H54 (cell line): Measurements from ENCODE around the gene ENTPD2.

Experiments used
- DNase-seq: peaks from one replicate; pipeline ENCODE4 v3.0.0; 2011; ENCODE audit warnings: low spot score, mixed read lengths; ENCODE audit not compliant: insufficient read length
- FAIRE-seq: peaks from 3 replicates; lab custom pipeline; 2011; peaks lifted over from hg19 to GRCh38; lab: Jason Lieb, UNC
- POLR2A ChIP-seq: IDR thresholded peaks from 2 replicates; pipeline ENCODE4 v1.6.1; 2011; ENCODE audit warnings: low read depth, mild to moderate bottlenecking, low read length

ENTPD2 gene

DNA sequence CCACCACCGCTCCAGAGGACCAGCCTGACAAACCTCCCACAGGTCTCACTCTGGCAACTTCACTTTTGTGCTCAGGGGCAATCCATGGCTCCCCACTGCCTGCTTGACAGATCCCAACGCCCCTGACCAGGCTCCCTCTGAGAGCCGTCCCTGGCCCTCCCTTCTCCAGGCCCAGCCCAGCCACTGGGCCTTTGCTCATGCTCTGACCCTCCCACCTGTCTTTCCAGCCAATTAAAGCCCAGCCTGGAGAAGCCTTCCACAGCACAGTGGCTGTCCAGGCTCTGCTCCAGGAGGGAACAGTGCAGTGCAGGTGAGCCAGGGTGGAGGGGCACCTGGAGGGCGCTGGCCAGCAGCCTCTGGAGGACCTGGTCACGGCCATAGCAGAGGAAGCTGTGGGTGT is 3.3 kb downstream of the ENTPD2 start:
- no peak for TF ChIP-seq POLR2A
- DNase-seq, result peak; percentile 97
- peak; percentile 20 for FAIRE-seq

- FAIRE-seq, result no peak
These were observed 4.1 kb downstream of the ENTPD2 start for GRCh38 chr9:137049544-137050449.

DNA sequence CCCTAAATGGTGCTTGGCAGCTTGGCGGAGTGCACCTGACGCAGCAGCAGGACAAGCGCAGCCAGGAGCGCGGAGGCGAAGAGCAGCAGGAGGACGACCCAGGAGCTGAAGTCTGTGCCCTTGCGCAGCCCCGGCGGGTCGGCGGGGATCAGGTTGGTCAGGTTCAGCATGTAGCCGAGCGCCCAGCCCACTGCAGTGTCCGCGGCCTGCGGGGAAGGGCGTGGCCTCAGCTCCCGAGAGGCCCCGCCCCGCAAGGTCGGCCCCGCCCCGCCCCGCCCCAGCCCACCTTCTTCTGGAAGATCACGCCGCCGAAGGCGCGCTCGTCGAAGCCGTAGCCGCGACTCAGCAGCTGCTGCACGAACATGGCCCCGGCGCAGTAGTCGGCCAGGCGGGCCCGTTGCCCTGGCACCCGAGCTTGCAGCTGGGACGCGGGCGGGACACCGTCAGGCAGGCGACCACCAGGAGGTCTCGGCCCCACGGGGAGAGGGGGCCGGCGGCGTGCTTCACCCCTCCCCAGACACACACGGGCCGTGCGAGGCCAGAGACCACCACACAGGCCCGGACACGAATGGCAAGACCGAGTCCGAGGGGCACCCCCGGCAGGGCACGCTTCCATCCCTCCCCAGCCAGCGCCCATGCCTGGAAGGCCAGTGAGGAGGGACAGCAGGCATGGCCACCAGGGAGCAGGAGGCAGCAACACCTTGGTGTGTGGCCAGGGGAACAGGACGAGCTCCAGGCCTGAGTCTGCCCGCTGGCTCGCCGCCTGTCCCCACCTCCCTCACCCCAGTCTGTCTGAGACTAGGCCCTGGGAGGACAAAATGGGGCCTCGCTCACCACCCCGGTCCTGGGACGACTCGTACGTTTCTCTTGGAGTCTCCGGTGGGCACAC is 5.0 kb downstream of the ENTPD2 start:
- no peak for DNase-seq
- no peak for TF ChIP-seq POLR2A
- no peak for FAIRE-seq

More at GRCh38 chr9:137049544-137050449, 4.1 kb downstream of the ENTPD2 start:
- no peak for TF ChIP-seq POLR2A
- peak; percentile 94 for DNase-seq

DNA sequence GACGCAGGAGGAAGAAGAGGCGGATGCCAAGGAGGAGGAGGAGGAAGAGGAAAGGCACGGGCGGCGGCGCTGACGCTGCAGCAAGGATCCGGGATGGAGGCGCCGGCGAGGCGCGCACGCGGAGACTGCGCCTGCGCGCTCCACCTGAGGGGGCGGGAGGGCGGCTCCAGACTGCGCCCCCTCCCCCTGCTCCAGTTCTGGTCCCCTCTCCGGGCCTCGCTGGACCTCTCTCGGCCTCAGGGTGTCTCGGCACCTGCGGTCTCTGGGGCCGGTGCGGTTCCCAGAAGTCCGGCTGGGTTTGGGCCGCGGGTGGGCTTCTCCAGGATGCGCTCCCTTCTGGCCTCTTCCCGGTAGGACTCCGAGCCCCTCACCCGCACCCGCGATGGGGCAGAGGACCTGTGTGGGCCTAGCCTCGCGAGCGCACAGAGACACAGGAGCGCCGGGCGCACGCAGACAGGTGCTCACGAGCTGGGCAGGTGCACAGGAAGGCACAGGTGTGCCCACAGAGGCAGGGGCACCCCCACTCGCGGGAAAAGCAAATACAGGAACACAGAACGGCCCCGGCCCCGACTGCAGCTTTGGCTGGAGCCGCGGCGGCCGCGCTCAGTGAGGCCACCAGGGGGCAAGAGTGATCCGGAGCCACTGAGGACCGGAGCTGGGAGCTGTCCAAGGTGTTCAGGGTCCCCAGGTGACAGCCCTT is 7.6 kb downstream of the ENTPD2 start, which contains the start of gene NPDC1:
TSS of gene NPDC1 (minus strand) at position 90 of the 700 bp plus-strand sequence. CDS start 188 bp downstream, outside the sequence.
- DNase-seq, result peak; percentile 100
- FAIRE-seq, result no peak

DNA sequence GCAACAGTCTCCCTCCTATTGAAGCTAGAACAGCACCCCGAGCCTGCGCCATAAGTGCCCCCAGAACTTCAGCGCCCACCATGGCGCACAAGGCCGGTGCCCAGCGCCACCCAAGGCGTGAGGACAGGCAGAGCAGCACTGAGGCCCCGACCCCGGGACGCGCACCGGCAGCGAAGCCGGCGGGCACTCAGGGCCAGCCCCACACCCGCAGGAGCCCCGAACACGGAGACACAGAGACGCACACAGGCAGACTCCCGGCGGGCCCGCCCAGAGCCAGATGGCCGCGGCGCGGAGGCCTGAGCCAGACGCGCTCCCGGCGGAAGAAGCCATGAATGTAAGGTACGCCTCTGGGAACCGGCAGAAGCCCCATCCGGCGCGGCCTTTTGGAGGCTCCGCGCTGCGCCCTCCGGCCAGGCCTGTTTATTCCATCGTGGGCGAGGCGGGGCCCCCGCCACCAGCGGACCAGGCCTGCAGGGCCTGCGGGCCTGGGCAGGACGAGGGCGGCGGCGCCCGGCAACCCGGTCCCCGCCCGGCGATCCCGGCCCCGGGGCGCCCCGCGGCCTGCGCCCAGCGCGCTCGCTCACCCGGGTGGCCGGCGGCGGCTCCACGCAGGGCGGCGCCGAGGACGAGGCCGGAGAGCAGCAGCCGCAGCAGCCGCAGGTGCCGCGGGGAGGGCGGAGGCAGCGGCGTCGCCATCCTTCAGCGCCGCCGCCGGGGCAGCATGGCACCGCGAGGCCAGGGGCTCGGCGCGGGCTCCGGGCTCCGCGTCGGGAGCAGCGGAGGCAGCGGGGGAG is 8.4 kb downstream of the ENTPD2 start:
- no peak for FAIRE-seq
- DNase-seq, result peak; percentile 89
- no peak for TF ChIP-seq POLR2A

More for the DNA sequence above, 7.6 kb downstream of the ENTPD2 start, which contains the start of gene NPDC1:
- TF ChIP-seq POLR2A, result peak; percentile 69; the same call in 1 of the 2 replicates

DNA sequence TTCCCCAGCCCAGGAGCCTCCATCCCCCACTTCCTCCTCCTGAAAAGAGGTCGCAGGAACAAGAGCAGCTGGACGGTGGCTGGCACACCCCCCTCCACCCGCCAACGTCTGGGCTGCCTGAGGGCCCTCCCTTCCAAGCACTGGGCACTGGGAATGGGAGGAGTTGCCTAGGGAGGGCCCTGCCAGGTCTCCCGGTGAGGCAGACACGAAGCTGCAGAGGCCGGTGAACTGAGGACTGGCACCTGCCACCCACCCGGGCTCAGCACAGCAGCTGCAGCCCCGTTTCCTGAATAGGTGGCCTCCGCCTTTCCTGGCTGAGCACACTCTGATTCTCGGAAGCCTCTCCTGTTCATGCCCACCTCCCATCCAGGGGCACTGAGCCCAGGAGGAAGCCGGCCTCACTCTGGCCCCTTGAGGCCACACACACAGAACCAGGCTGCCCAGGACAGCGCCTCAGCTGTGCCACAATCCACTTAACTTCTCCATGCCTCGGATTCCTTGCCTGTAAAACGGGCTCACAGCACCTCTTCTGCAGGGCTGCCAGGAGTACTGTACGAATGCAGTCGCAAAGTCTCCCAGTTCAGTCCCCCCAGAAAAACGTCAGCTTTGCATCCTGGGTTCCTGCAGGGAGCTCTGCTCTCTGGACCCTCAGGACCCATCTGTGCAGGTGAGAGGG is 9.2 kb downstream of the ENTPD2 start:
- FAIRE-seq (no peak), DNase-seq (peak; percentile 82)
- TF ChIP-seq POLR2A, result no peak; the same call in 1 of the 2 replicates

DNA sequence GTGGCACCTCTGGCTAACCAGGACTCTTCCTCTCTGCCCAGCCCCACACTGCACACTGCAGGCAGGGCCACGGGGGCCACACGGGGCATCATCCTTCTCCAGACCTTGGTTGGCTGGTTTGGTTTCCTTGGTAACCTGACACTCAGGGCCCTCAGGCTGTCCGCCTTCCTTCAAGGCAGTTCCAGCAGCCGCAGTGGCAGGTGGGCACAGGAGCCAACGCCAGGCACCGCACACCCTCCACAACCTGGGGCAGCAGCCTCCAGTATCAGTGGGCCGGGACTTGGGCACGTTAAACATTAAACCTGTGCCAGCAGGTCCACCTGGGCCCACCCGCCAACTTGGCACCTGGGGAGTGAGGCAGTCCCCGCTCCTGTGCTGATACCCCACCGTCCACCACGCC is 9.8 kb downstream of the ENTPD2 start:
- no peak for FAIRE-seq
- no peak for DNase-seq
- TF ChIP-seq POLR2A, result no peak

GRCh38 chr9:137042751-137043727 is 10.8 kb downstream of the ENTPD2 start:
- FAIRE-seq, result no peak

DNA sequence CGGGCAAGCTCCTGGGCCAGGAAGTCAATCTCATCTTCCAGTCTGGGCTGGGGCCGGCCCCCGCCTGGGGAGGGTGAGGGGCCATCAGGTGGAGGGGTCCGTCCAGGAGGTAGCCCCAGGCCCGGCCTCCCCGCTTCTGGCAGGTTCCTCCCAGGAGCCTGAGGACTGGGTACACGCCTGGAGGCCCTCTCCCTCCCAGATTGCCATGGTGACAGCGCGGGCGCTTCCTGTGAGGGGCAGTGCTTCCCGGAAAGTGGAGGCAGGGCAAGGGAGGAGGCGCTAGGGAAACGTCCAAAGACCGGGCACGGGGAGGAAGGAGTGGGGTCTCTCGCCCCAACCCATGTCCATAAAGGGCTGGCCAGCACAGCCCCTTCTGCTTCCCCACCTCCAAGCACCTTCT is 12.7 kb downstream of the ENTPD2 start:
- no peak for TF ChIP-seq POLR2A
- DNase-seq (no peak), FAIRE-seq (no peak)

More at GRCh38 chr9:137042751-137043727, 10.8 kb downstream of the ENTPD2 start:
- no peak for DNase-seq
- TF ChIP-seq POLR2A, result no peak

DNA sequence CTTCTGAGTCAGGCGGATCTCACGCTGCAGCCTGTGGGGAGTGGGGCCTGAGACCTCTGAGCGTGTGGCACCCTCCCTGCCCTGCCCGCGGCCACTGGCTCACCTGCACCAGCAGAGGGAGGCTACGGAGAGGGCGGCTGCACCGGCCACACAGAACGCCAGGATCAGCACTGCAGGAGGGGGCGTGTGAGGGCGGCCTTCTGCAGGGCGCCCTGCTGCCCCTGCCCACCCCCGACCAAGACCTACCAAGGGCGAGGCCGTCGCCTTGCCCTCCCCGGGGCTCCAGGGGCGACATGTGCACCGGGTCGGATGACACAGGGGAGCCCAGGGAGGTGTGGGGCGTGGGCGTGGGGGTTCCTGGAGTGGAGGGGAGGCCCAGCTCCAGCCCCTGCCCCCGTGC is 13.3 kb downstream of the ENTPD2 start:
- no peak for FAIRE-seq
- TF ChIP-seq POLR2A, result no peak

More for the DNA sequence above, 13.3 kb downstream of the ENTPD2 start:
- no peak for DNase-seq
